Colon (tissue), 2 donors: ENCODE data around the gene CREG1.

Experiments used
- FAIRE-seq: peaks from 2 replicates; lab custom pipeline; 2012; peaks lifted over from hg19 to GRCh38; lab: Jason Lieb, UNC
- donor health status: control.
- donor health status: control.

Gene CREG1

DNA sequence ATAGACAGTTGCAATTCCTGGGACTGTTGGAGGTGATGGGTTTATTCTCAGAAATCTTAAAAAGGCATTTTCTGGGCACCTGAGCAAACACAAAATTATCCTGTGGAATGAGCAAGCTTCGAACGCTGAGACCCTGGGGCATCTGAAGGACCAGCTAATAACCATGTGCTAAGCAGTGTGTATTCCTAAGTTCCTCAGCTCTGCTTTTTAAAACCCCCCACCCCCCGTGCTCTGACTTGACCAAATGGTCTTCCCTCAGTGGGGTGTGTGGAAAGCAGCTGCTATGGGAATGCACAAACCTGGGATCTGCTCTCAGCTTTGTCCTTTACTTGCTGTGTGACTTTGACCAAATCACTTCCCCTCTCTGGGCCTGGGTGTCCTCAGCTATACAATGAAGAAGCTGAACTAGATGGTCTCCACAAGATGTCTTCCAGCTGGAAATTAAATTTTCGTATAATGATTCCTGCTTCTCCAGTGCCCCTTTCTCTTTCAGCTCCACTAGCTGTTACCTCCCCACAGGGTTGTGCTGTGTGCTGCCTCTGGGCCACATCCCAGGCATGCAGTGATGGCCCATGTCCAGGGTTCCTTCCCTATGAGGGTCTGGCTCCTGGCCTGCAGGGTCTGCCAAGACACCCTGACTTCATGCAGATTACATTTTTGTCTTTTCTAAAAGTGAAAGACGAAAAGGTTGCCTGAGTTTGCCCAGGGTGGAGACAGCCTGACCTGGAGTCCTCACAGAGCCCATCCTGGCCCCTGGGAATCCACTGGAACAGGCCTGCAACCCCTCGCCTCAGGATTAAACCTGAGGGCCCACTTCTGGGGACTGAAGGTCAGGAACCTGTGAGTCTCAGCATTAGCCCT lies 20.4 kb downstream of the CREG1 start:
- no peak for FAIRE-seq

DNA sequence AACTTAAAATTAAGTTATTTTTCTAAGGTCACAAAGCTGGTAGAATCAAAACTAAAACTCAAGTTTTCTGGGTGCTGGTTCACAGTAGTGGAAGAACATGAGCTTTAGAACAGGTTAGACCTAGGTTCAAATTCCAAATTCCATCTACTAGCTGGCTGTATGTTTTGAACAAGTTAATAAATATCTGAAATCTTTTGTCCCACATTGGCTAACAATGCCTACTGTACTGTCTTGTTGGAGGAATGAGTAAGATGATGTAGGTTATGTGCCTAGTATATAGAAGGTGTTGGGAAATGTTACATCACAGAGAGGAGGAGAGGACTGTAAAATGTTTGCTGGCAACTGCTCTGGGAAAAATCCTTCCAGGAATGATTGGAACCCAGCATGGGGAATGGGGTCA lies 21.2 kb downstream of the CREG1 start:
- FAIRE-seq, result no peak

DNA sequence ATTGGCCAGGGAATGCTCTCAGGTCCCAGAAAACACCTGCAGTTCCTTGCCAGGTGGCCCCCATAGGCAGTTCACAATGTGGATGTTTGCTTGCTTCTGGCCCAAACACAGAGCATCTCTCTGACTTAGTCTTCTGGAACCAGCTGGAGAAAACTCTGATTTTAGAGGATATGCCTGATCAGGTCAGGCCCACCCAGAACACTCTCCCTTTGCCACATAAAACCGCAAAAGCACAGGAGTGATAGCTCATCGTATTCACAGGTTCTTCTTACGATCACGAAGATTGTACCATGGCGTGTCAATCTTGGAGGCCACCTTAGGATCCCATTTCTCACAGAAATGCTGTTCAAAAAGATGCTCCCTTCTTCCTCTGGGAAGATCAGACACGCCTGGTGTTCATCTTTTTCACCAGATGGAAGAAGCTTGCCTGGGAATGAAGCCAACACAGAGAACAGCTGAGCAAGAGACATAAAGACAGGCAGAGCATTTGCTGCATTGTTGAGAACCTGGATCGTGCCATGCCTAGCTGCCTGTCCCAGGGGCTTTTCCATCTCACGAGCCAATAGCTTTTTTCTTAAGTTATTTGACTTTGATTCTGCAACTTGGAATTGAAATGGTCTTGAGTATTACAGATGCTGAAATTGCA lies 23.6 kb downstream of the CREG1 start:
- FAIRE-seq, result no peak

DNA sequence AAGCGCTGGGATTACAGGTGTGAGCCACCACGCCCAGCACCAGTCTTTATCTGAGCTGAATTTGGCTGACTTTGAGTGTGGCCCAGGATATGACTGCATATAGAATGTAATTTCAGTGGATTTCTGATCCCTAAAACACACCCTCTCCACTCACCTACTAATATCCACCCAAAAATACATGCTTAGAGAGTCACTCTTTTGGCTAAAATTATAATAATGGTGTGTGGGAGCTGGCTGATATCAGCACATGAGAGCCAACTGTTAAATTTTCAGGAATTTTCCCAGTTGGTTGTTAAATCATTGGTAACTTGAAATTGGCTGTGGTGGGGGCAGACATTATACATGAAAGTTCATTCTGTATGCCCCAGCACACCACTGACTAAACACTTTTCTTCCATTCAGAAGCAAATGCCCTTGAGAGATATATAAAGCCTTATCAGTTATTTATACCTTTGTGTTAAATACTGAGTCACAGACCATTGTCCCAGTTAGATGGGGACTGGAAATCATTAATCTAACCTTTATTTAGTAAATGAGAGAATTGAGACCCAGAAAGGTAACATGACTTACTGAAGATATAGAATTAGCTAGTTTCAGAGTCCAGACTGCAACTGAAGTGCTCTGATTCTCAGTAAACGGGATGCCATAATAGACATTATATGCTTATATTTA lies 25.4 kb downstream of the CREG1 start:
- FAIRE-seq, result no peak

DNA sequence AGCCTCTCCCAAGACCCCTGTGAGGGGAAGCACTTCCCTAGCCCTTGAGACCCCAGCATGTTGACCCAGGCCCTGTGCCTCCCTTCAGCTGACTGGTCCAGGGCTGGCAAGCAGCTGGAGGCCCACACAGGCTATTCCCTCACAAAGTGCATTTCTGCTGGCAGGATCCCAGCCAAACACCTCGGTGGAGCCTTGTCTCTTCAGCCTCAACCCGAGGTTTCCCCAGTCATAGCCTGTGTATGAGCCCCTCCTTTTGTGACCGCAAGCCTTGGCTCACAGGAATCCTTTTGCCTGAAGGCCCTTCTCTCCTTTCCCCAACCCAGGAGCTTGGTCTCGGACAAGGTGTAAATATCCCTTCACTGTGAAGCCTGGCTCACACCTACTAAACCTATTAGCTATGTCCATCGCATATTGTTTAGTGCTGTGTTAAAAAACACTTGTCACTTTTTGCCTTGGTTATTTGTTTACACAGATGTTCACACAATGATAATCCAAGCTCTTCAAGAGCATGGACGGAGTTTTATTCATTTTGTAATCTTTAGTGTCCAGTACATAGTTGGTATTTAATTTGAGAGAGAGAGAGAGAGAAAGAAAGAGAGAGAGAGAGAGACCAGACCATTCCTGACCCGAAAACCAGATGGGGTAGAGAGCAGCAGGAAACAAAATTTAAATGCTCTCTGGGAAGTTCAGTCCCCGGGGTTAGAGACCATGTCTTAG lies 26.7 kb downstream of the CREG1 start:
- FAIRE-seq, result no peak

DNA sequence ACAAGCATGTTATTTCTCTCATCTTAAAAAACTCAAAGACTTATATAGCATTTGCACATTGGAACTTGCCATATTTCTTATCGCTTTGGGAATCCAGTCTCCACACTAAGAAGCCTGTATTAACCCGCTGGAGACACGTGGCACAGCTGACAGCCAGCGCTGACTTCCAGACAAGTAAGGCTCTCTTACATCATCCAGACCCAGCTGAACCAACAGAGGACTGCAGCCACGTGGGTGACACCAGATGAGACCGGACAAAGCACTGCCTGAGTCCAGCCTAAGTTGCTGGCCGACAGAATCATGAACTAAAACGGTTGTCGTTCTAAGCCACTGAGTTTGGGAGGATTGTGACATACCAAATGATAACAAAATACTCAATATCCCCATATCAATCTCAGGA lies 28.9 kb downstream of the CREG1 start:
- no peak for FAIRE-seq

DNA sequence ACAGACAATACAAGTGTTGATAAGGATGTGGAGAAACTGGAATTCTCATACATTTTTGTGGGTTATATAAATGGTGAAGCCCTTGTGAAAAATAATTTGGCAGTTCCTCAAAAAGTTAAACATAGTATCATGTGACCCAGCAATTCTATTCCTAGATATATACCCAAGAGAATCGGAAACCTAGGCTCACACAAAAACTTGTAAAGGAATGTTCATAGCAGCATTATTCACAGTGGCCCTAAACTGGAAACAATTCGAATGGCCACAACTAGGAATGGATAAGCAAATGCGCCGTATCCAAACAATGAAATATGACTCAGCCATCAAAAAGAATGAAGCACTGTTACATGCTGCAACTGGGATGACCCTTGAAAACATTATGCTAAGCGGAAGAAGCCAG lies 31.3 kb downstream of the CREG1 start:
- FAIRE-seq, result no peak

DNA sequence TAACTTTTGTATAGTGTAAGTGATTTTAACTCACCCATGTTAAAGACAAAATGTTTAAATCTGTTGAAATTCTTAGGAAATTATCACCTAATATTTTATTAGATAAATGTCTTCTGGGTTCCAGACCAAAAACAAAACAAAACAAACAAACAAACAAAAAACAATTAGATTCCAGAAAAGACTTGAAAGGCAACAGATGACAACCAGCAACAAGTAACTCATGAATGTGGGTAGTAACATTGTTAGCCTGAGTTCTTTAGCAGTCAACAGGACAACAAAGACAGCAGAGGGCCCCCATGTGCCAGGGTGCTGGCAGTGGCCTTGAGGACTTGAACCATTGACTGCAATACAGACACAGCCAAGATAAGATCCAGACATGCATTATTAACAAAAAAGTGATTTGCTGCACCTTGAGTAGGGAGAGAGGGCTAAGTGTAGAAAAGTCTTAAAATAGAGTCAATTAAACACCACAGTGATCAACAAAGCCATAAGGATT lies 32.8 kb downstream of the CREG1 start:
- FAIRE-seq, result no peak

DNA sequence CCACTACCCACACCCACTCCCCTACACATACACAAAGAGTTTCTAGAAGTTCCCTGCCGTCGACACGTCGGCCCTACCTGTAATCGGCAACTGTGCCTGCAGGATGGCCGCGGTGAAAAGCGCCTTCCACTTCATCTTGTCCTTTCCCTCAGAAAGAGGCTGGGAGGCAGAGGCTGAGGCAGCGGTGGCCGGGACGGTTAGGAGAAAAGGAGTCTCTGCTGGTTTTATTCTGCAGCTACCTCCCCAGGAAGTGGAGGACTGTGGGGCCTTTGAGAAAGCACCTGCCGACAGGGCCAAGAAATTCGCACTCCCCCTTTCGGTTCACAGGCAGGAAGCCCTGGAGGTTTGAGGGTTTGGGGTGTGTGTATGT lies 35.2 kb downstream of the CREG1 start, which contains the start of gene CD247:
Gene CD247, minus strand, starts transcription at position 199 of the 370 bp plus-strand sequence. Its CDS starts 64 bp downstream, at position 135.
- FAIRE-seq, result no peak

DNA sequence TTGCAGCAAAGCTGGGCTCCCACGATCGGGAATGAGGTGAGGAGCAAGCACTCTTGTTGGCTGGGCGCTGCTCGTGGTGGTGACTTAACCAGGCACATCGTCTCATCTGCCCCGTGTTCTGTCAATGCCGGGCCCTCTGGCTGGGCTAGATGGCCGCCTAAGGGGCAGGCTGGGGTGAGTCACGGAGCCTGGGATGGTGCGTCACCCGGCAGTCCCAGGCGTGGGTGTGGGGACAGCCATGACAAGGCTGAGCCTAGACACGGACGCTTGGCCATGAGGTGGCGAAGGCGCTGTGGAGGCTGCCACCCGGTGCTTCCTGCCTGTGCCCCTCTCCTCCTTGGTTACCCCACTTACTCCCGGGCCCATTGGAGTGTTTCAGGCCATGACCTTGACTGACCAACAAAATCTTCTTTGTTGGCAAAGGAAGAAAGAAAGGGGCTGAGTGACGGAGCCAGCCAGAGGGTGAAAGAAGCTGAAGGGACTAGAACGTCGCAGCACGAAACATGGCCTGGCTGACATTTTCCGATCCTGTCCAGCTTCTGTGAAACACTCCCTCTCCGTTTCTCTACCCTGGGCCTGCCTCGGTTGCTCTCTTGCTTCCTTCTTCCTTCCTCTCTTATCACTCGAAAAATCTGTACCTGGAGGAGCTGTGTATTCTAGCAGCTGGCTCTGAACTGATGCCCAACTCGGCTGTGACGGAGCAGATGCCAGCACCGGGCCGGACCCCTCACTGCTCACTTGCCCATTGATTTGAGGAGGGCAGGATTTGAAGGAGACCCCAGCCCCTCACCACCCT lies 35.8 kb downstream of the CREG1 start:
- FAIRE-seq, result no peak

DNA sequence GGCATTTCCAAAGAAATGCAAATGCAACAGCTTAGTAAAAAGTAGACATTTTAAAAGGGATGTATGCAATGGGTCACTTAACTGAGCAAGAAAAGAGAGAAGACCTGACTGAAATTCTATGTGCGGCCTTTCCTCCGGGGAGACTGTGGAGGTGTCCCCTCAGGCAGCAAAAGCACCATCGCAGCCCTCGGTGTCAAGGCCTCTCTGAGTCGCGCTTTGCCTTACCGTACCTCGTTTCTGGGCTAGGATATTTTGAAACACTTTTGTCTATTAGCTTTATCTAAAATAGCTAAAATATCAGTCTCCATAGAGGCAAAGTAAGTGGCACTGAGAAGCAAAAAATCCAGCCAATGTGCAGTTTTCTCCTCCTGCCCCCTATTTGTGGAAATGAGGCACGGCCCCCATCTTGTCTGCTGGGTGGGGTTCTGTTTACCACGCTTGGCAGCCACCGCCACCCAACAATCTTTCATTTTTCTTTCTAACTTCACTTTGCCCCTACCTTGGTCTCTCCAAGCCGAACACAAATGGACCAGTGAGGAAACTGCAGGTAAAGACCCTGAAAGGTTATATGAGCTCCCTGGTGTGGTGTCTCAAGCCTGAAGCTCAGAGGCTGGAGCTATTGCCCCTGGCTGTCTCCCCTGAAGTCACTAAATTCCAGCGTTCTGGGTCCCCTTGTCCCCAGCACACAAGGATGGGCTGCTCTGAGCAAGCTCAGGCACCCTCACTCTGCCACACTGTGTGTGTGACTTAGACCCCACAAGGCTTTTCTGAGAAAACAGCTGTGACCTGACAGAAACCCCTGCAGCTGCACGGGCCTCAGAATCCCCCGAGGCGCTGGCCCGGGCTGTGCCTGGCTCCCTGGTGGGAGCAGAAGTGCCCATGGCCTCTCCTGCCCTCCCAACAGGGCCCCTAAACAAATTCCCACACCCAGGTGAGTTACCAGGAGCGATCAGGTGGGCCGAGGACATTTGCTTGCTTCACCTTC lies 36.9 kb downstream of the CREG1 start:
- no peak for FAIRE-seq

DNA sequence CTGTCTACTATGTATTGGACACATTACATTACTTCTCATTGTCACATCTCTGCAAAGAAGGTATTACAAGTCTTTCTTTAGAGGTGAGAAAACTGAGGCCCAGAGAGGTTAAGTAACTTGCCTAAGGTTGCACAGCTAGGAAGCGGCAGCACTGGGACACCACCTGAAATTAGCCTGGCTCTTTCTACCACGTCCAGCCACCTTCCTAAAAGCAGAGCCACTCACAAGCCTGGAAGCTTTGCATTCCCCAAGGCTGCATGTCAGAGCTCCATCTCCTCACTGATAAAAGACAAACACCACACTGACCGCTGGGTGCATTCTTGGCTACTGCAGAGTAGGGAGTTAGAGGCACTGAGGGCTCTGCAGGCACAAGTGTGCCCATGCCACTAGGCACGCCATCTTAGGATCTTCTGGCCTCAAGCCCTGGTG lies 37.7 kb downstream of the CREG1 start:
- FAIRE-seq, result no peak

DNA sequence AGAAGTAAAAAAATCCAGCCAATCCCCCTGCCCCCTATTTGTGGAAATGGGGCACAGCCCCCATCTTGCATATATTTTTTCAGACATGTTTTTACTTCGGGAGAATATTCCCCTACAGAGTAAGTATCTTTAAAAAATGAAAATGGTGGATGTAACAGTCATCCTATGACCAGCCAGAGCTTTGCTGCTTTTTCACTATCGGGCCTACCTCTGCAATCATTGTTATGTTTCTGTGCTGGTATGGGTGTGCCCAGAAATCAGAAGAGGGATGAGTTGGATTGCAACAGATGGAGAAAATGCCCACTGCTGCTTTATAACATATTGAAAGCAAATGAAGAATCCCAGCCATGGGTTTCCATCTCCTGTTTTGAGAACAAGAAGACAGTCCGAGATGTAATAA lies 38.1 kb downstream of the CREG1 start:
- FAIRE-seq, result no peak

DNA sequence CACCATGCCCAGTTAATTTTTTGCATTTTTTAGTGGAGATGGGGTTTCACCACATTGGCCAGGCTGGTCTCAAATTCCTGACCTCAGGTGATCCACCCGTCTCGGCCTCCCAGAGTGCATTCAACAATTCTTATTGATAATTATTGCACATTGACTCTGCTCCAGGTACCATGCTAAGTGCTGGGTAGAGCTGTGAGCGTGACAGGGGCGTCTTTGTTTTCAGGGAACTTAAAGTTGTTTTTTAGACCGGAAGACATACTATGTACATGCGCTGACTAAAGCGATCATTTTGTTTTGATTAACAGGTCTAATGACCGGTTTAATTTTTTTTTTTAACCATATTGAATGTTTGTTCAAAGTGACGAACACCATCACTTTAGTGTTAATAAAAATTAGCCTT lies 39.3 kb downstream of the CREG1 start:
- FAIRE-seq, result no peak

DNA sequence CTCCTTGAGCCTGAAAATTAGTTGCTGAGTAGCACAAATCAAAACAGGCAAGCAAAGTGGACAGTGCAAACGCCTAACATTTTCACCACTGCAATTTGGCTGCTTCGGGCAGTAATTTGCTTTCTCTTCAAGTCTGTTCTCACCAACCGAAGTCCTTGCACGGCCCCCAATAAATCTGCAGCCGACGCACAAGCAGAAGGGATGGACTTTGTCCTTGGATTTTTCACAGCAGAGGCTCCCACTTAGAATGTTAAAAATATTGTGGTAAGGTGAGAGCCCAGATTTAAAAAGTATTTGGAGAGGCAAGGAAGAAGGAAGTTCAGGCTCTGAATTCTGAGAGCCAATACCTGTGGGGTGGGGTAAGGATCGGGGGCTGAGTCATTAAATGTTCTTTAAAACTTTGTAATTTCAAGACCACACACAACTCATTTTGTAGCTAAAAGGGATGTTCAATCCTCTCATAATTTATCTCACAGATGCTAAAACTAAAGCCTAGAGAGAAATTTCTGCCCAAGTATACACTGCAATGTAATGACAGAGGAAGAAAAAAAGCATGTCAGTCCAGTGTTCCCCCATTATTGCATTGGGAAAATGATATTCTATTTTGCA lies 41.4 kb downstream of the CREG1 start:
- no peak for FAIRE-seq

DNA sequence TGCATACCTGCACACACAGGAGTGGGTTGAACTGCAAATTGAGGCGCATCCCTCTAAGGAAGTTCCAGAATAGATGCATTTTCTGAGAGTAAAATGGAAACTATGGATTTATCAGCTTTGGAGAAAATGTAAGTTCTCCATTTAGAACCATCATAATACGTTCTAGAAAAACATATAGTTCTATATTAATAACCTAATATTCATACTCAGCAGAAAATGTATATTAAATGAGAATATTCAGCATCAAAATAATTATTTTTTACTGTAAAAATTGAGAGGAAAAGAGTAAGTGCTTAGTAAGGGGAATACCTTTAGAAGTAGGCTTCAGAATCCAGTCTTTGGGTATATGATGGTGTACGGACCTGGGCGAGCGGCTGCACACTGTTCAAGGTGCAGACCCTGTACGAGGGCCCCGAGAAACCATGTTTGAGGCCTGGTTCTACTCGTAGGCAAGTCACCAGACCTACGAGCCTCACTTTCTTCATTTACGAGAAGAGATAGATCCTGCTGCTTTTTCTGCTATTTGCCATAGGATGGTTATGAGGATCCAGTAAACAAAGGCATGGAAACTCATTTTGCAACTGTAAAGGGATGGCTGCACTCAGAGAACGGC lies 42.1 kb downstream of the CREG1 start:
- FAIRE-seq, result no peak

DNA sequence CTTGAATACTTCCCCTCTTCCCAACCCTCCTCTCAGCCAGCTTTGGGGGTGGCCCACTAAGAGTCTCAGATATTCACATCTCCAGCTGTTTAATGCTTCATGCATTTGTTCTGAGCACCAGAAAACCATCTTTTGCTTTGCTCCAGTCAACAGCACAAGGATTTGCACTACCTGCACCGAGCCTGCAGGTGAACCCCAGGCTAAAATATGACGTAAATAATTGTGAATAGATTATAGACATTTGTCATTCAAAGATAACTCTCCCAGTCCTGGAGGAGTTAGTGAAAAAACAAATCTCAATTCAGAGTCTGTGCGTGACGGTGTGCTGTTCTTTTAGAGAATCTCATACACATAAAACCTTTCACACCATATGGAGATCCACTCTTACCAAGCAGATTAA lies 42.7 kb downstream of the CREG1 start:
- FAIRE-seq, result no peak

DNA sequence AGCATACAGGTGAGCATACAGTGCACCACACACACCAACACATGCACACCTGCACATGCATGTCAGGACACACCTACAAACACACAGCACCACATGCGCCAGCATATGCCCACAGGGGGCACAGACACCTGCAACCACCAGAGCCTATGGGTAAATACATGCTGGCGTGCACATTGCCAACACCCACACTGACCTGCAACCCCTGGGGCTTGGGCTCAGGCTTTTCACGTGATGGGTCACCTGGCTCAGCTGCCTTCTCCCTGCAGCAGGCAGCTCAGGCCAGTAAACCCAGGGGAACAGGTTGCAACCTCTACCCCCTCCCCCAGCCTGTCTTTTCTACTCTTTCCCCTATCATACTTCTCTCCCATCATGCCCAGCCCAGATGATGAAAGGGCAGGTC lies 43.3 kb downstream of the CREG1 start:
- FAIRE-seq, result no peak

DNA sequence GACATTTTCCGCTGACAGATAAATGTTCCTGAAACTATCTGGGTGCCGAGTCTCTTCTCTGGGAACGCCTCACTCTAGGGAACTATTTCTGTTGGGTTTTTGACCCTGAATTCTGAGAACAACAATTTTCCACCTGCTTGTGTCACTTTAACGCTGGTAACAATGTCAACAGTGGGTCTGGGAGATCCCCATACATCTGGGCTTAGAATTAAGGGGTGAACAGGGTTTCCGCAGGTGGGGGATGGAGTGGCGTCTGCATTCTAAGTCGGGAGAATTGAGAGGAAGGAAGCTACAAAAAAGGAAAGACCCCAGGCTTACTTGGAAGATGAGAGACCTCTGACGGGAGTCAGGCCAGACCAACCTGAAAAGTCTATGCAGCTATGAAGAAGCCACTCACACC lies 44.0 kb downstream of the CREG1 start:
- FAIRE-seq, result no peak
